Measurements from ENCODE around the gene SEPTIN1. TPM values are rescaled to one million over a fixed set of nuclear protein-coding genes. Genes with fewer than 3 reads are reported as not detected.

Gene SEPTIN1
- total RNA-seq, 4 donors from 2014 or later = 1.2 to 7.1 (median 2.7) TPM

DNA sequence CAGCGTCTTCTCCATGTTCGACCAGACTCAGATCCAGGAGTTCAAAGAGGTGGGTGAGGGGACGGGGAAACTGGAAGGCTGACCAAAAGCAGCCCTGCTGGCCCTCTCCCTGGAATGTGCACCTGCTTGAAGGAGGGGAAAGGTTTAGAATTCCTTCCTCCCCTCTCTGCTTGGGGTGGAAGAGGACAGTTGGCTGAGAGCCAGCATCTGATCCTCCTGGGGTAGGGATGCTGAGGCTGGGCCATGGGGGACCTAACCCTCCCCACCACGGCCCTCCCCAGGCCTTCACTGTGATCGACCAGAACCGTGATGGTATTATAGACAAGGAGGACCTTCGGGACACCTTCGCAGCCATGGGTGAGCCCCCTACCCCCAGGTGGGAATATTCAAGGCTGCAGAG lies 6.5 kb downstream of the SEPTIN1 start:
- DNase-seq = no peak
- intact Hi-C loops (cut with DNase I) = no loop called here
- no peaks in the 10 kb centered on the region for H3K36me3 ChIP-seq
- TF ChIP-seq, protein P1, sequence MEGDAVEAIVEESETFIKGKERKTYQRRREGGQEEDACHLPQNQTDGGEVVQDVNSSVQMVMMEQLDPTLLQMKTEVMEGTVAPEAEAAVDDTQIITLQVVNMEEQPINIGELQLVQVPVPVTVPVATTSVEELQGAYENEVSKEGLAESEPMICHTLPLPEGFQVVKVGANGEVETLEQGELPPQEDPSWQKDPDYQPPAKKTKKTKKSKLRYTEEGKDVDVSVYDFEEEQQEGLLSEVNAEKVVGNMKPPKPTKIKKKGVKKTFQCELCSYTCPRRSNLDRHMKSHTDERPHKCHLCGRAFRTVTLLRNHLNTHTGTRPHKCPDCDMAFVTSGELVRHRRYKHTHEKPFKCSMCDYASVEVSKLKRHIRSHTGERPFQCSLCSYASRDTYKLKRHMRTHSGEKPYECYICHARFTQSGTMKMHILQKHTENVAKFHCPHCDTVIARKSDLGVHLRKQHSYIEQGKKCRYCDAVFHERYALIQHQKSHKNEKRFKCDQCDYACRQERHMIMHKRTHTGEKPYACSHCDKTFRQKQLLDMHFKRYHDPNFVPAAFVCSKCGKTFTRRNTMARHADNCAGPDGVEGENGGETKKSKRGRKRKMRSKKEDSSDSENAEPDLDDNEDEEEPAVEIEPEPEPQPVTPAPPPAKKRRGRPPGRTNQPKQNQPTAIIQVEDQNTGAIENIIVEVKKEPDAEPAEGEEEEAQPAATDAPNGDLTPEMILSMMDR (IDR thresholded peaks at IDR 0.05) = no peak
- no peak for TF ChIP-seq POLR2A (IDR thresholded peaks at IDR 0.05)
- H3K9me3 ChIP-seq = no peaks in the 10 kb centered on the region
- H3K27me3 ChIP-seq = no peaks in the 10 kb centered on the region
- H3K4me1 ChIP-seq = peaks cover 16 to 43% (median 22%) of the 10 kb centered on the region in 3 donors
- no peak overlapping the region for H3K4me3 ChIP-seq
- 87 to 95% methylated on average over 3 to 6 of the region's 8 CpGs for WGBS, 2 donors
- H3K27ac ChIP-seq = peak overlapping the region in 1 of 4 donors; percentile 2

DNA sequence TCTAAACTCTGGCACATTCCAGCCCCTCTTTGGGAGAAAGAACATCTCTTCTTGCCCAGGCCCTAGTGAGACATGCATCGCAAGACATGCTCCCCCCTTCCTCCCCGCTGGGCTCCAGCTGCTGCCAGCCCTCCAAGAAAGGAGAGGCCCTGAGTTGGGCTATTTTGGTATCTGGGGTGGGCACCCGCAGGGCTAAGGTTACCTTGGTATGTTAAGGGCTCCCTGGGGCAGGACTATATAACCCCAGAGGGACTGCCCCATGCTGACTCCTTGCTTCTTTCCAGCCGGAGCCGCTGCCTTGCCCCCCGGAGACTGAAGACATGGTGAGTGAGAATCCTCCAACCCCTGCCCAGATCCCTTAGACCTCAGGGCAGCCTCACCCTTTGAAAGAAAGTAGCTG lies 7.8 kb downstream of the SEPTIN1 start, which contains the start of gene MYL11:
TSS of gene MYL11 (plus strand) at position 265 of the 400 bp plus-strand sequence. CDS start at position 321, 56 bp downstream.
- 70 to 74% methylated on average over 3 to 4 of the region's 6 CpGs for WGBS, 2 donors
- Histone ChIP-seq H3K27me3 (no peaks in the 10 kb centered on the region), H3K9me3 (no peaks in the 10 kb centered on the region), H3K4me1 (peaks cover 17 to 38% (median 21%) of the 10 kb centered on the region in 3 donors), H3K27ac (no peak within 1 kb of the TSS), H3K4me3 (no peak within 1 kb of the TSS), H3K36me3 (no peaks in the 10 kb centered on the region)
- DNase-seq = no peak
- intact Hi-C loops (cut with DNase I) = no loop called here
- no peak for TF ChIP-seq POLR2A (IDR thresholded peaks at IDR 0.05)
- TF ChIP-seq, protein P1 (IDR thresholded peaks at IDR 0.05) = no peak

DNA sequence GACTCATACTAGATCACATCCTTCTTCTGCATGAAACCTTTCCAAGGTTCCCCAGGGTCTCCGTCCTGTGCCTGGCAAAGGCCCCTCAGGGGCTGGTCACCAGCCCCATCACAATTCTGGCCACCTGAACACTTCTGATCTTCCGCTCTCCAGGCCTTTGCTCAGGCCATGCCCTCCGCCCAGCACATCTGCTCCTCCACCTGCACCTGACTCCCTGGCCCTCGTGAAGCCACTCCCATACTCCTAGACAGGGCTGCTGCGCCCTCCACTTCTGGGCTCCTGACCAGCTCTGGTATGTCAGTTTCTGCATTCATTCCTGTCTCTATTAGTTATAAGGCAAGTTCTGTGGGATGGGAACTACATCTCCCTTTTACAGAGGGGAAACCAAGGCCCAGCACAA lies 9.6 kb downstream of the SEPTIN1 start:
- DNase-seq = no peak
- peaks cover 26 to 41% (median 27%) of the 10 kb centered on the region in 3 donors for H3K4me1 ChIP-seq
- no peak overlapping the region for H3K27ac ChIP-seq
- H3K9me3 ChIP-seq = no peaks in the 10 kb centered on the region
- H3K27me3 ChIP-seq = no peaks in the 10 kb centered on the region
- no peak for TF ChIP-seq POLR2A (IDR thresholded peaks at IDR 0.05)
- TF ChIP-seq, protein P1 (IDR thresholded peaks at IDR 0.05) = no peak
- no peaks in the 10 kb centered on the region for H3K36me3 ChIP-seq
- 94% methylated on average over 5 of the region's 5 CpGs for WGBS, 2 donors
- intact Hi-C loops (cut with DNase I) = no loop called here
- H3K4me3 ChIP-seq = no peak overlapping the region

DNA sequence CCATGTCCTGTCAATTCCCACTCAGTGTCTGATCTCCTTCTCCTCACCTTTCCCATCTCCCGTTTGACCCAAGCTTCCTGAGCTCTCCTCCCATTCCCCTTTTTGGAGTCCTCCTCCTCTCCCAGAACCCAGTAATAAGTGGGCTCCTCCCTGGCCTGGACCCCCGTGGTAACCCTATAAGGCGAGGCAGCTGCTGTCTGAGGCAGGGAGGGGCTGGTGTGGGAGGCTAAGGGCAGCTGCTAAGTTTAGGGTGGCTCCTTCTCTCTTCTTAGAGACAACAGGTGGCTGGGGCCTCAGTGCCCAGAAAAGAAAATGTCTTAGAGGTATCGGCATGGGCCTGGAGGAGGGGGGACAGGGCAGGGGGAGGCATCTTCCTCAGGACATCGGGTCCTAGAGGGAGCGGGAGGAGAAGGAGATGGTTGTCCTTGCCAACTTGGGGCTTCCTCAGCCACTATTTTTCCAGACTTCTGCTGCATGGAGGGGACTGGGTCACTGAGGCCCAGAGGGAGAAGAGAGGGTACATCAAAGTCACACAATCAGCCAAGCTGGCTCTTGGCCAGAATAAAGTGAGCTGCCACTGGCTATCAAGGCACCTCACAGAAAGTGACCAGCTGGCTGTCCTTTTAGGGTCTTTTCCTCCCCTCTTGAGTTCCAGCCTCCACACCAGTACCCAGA lies 10.2 kb downstream of the SEPTIN1 start:
- no peak for TF ChIP-seq POLR2A (IDR thresholded peaks at IDR 0.05)
- TF ChIP-seq, protein P1 (IDR thresholded peaks at IDR 0.05) = no peak
- peaks cover 23 to 41% (median 28%) of the 10 kb centered on the region in 3 donors for H3K4me1 ChIP-seq
- 80 to 82% methylated on average over 4 to 6 of the region's 6 CpGs for WGBS, 2 donors
- H3K27me3 ChIP-seq = no peaks in the 10 kb centered on the region
- peak overlapping the region in 1 of 4 donors; percentile 90 for H3K27ac ChIP-seq
- H3K36me3 ChIP-seq = no peaks in the 10 kb centered on the region
- no peak overlapping the region for H3K4me3 ChIP-seq
- intact Hi-C loops (cut with DNase I) = no loop called here
- H3K9me3 ChIP-seq = no peaks in the 10 kb centered on the region
- DNase-seq = no peak

DNA sequence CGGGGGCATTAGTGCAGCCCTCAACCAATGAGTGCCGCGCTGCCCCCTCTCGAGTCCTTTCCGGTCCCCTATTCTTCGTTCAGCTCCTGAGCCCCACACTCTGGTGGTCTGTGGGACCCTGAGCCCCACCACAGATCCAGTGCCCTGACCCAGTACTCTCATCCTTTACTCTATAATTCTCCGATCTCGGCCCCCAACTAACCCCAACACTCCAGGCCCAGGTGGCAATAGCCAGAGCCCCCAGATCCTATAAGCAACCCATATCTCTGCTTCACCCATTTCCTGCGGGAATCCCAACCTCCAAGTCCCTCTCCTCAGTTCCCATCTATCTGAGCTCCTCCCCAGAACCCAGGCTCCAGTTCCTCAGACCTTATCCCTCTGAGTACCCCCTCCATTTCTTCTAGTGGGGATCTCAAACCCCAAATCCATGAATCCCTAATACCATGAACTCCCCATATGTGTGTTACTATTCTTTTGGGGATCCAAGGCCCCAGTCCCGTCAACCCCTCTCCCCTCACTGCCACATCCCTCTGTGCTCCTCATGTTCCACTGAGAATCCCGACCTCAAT lies 11.0 kb downstream of the SEPTIN1 start:
- Histone ChIP-seq H3K36me3 (peaks cover 0 to 6% (median 0%) of the 10 kb centered on the region in 3 donors), H3K4me3 (peak overlapping the region; percentile 25 to 69 (median 46)), H3K27ac (peak overlapping the region; percentile 80 to 94 (median 88)), H3K27me3 (no peaks in the 10 kb centered on the region), H3K4me1 (peaks cover 19 to 43% (median 30%) of the 10 kb centered on the region in 3 donors), H3K9me3 (no peaks in the 10 kb centered on the region)
- TF ChIP-seq POLR2A (IDR thresholded peaks at IDR 0.05) = no peak
- TF ChIP-seq, protein P1 (IDR thresholded peaks at IDR 0.05) = no peak
- no peak for DNase-seq
- 20% methylated on average over 11 of the region's 11 CpGs for WGBS, 2 donors
- intact Hi-C loops (cut with DNase I) = no loop called here

Data from esophagus squamous epithelium (tissue), 5 donors.